SU-DHL-6 (cell line): ENCODE results near the gene RNF144B.

Experiments
- H2AFZ ChIP-seq: fragments of 200-600 bp; sonication (generic); 2 replicates; pipeline ENCODE4 v1.6.1; 2014; ENCODE audit warnings: low read depth, mild to moderate bottlenecking, moderate library complexity, mixed read lengths, antibody characterized with exemption, low read length; ENCODE audit not compliant: severe bottlenecking
- H3F3A ChIP-seq: fragments of 200-600 bp; shearing (Covaris generic); 2 replicates; pipeline ENCODE4 v1.6.0; 2016; ENCODE audit warnings: antibody characterized with exemption, mild to moderate bottlenecking; ENCODE audit not compliant: insufficient read depth
- H3K27ac ChIP-seq: fragments of 200-600 bp; sonication (generic); 2 replicates; pipeline ENCODE4 v1.5.1; 2016; ENCODE audit warnings: low read depth, mild to moderate bottlenecking, low read length, moderate library complexity, mixed read lengths
- H3K27me3 ChIP-seq: fragments of 200-600 bp; sonication (generic), shearing (Covaris generic); 2 replicates; pipeline ENCODE4 v1.6.0; 2014; ENCODE audit warnings: mild to moderate bottlenecking, low read length
- H3K36me3 ChIP-seq: fragments of 200-600 bp; sonication (generic); 2 replicates; pipeline ENCODE4 v1.6.1; 2014; ENCODE audit warnings: mild to moderate bottlenecking, low read length, mixed read lengths
- H3K4me2 ChIP-seq: fragments of 300-600, 200-600 bp; shearing (Covaris generic), sonication (generic); 2 replicates; pipeline ENCODE4 v1.6.0; 2014; ENCODE audit warnings: low read length, low read depth, mild to moderate bottlenecking; ENCODE audit not compliant: poor library complexity, severe bottlenecking
- H3K4me3 ChIP-seq: fragments of 200-600 bp; sonication (generic); 2 replicates; pipeline ENCODE4 v1.5.1; 2014; ENCODE audit warnings: antibody characterized with exemption, low read length, mild to moderate bottlenecking, mixed read lengths; ENCODE audit not compliant: insufficient read depth, poor library complexity, severe bottlenecking
- H3K79me2 ChIP-seq: fragments of 200-600 bp; sonication (generic); 2 replicates; pipeline ENCODE4 v1.6.1; 2014; ENCODE audit warnings: mild to moderate bottlenecking, low read length, moderate library complexity; ENCODE audit not compliant: insufficient read depth
- H3K9ac ChIP-seq: fragments of 200-600 bp; sonication (generic); 2 replicates; pipeline ENCODE4 v1.7.0; 2014; ENCODE audit warnings: mild to moderate bottlenecking, low read length
- H3K9me2 ChIP-seq: fragments of 200-600 bp; sonication (generic); replicated peaks from 2 replicates; pipeline ENCODE4 v1.6.1; 2014; ENCODE audit warnings: low read length; ENCODE audit not compliant: insufficient read depth
- H3K9me3 ChIP-seq: fragments of 200-600 bp; sonication (generic); 2 replicates; pipeline ENCODE4 v1.6.1; 2014; ENCODE audit warnings: low read length, mixed read lengths; ENCODE audit not compliant: insufficient read depth
- H4K20me1 ChIP-seq: fragments of 200-600 bp; sonication (generic); 2 replicates; pipeline ENCODE4 v1.6.1; 2014; ENCODE audit warnings: low read depth, mild to moderate bottlenecking, antibody characterized with exemption, low read length, moderate library complexity, mixed read lengths
- CTCF ChIP-seq: fragments of 200-600 bp; sonication (generic); IDR thresholded peaks from one replicate; pipeline ENCODE4 v1.5.1; 2017; ENCODE audit warnings: antibody characterized with exemption, mild to moderate bottlenecking, low read length, moderate library complexity; ENCODE audit not compliant: insufficient read depth, poor library complexity, severe bottlenecking
- EZH2phosphoT487 ChIP-seq: fragments of 200-600 bp; sonication (generic), shearing (Covaris generic); conservative IDR thresholded peaks from 2 replicates; pipeline ENCODE4 v1.6.1; 2018; ENCODE audit warnings: mild to moderate bottlenecking, antibody characterized with exemption, low read length, moderate library complexity, mixed read lengths

The RNF144B gene

DNA sequence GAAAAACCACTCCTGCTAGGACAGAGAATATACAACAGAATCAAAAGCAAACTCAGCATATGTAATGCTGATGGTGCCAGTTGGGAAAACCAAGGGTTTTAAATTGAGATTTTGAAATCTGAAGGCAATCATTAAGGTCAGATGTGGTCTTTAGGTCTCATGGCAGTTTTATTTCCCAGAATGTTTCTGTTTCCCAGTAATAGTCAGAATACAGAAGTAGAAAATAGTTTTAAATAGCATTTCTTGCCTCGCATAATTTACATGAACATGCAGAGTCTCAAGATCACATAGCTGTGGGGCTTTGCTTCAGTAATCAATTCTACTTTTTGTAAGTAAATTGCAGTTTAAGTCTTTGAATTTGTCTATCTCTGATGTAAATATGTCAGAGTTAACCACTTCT lies 58.1 kb downstream of the RNF144B start:
- Histone ChIP-seq H3K36me3 (no peaks in the 10 kb centered on the region), H3K4me2 (no peak overlapping the region), H3K9me3 (no peaks in the 10 kb centered on the region), H4K20me1 (no peaks in the 10 kb centered on the region), H2AFZ (no peak overlapping the region), H3K27ac (no peak overlapping the region), H3K79me2 (no peaks in the 10 kb centered on the region), H3K9me2 (no peaks in the 10 kb centered on the region), H3K9ac (no peak overlapping the region), H3K4me3 (no peak overlapping the region), H3K27me3 (no peaks in the 10 kb centered on the region), H3F3A (no peaks in the 10 kb centered on the region; the same call in 1 of the 2 replicates)
- no peak for TF ChIP-seq CTCF
- no peak for TF ChIP-seq EZH2phosphoT487

GRCh38 chr6:18446771-18447170 lies 59.6 kb downstream of the RNF144B start:
- H3K27me3 ChIP-seq, result no peaks in the 10 kb centered on the region
- no peaks in the 10 kb centered on the region; the same call in 1 of the 2 replicates for H3F3A ChIP-seq
- H3K4me2 ChIP-seq, result no peak overlapping the region
- H3K9me2 ChIP-seq, result no peaks in the 10 kb centered on the region
- TF ChIP-seq CTCF, result no peak
- no peaks in the 10 kb centered on the region for H4K20me1 ChIP-seq
- H3K36me3 ChIP-seq, result no peaks in the 10 kb centered on the region
- no peaks in the 10 kb centered on the region for H3K79me2 ChIP-seq
- no peak overlapping the region for H2AFZ ChIP-seq
- no peak overlapping the region for H3K9ac ChIP-seq
- H3K4me3 ChIP-seq, result no peak overlapping the region
- no peak overlapping the region for H3K27ac ChIP-seq
- H3K9me3 ChIP-seq, result no peaks in the 10 kb centered on the region

DNA sequence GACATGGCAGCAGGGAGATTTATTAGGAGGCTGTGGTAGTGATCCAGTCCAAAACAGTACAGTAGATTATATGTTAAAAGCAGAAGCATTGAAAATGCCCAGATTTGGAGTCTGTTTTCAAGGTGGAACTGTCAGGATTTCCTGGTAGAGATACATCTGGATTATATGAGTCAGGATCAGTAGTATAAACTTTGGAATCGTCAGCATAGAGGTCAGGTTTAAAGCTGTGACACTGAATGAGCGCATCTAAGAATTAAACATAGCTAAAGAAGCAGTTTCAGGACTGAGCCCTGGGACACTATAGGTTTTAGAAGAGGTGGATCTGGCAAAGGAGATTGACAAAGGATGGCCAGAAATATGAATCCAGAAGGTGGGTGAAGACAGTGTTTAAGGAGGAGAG lies 60.4 kb downstream of the RNF144B start:
- H3K27ac ChIP-seq, result no peak overlapping the region
- no peaks in the 10 kb centered on the region for H3K9me2 ChIP-seq
- H2AFZ ChIP-seq, result no peak overlapping the region
- no peaks in the 10 kb centered on the region for H3K27me3 ChIP-seq
- H3K4me3 ChIP-seq, result no peak overlapping the region
- H3K9ac ChIP-seq, result no peak overlapping the region
- no peaks in the 10 kb centered on the region for H3K9me3 ChIP-seq
- H3K36me3 ChIP-seq, result 0 out of 2 replicates have a peak, but pooled peaks cover 3% of the 10 kb centered on the region
- H3K4me2 ChIP-seq, result no peak overlapping the region
- H4K20me1 ChIP-seq, result no peaks in the 10 kb centered on the region
- H3F3A ChIP-seq, result no peaks in the 10 kb centered on the region; the same call in 1 of the 2 replicates
- TF ChIP-seq EZH2phosphoT487 (no peak), CTCF (no peak)
- no peaks in the 10 kb centered on the region for H3K79me2 ChIP-seq
